Measurements from ENCODE around the gene ALDH1A2. TPM values are rescaled to one million over a fixed set of nuclear protein-coding genes. Genes with fewer than 3 reads are reported as not detected.

ALDH1A2 gene
- total RNA-seq, 1 donor from 2014 or later = 14.0 TPM

- Histone ChIP-seq H3K4me1 (no peaks in the 10 kb centered on the region), H3K36me3 (no peaks in the 10 kb centered on the region), H3K9me3 (replicated peaks) (no peaks in the 10 kb centered on the region), H3K27me3 (ENCODE audit: low read depth) (peaks cover 18% of the 10 kb centered on the region), H3K27ac (replicated peaks) (no peak overlapping the region), H3K4me3 (no peak overlapping the region)
- intact Hi-C loops (cut with micrococcal nuclease) = no loop called here
- no peak for DNase-seq
- no peak for TF ChIP-seq CTCF (IDR thresholded peaks at IDR 0.05; ENCODE audit: borderline replicate concordance)
These were observed 48.8 kb downstream of the ALDH1A2 start for GRCh38 chr15:58016581-58017175.

GRCh38 chr15:58015565-58015964, 49.9 kb downstream of the ALDH1A2 start:
- Histone ChIP-seq H3K4me1 (no peaks in the 10 kb centered on the region), H3K27me3 (ENCODE audit: low read depth) (peaks cover 18% of the 10 kb centered on the region), H3K27ac (replicated peaks) (no peak overlapping the region), H3K9me3 (replicated peaks) (no peaks in the 10 kb centered on the region), H3K4me3 (no peak overlapping the region), H3K36me3 (no peaks in the 10 kb centered on the region)
- intact Hi-C loops (cut with micrococcal nuclease) = no loop called here
- TF ChIP-seq CTCF (IDR thresholded peaks at IDR 0.05; ENCODE audit: borderline replicate concordance) = no peak
- DNase-seq = no peak

GRCh38 chr15:58014470-58014869, 51.0 kb downstream of the ALDH1A2 start:
- H3K27ac ChIP-seq (replicated peaks) = no peak overlapping the region
- H3K27me3 ChIP-seq (ENCODE audit: low read depth) = peaks cover 18% of the 10 kb centered on the region
- no peaks in the 10 kb centered on the region for H3K36me3 ChIP-seq
- no peaks in the 10 kb centered on the region for H3K4me1 ChIP-seq
- no peaks in the 10 kb centered on the region for H3K9me3 ChIP-seq (replicated peaks)
- H3K4me3 ChIP-seq = no peak overlapping the region
- intact Hi-C loops (cut with micrococcal nuclease) = no loop called here
- TF ChIP-seq CTCF (IDR thresholded peaks at IDR 0.05; ENCODE audit: borderline replicate concordance) = no peak
- DNase-seq = no peak

- no peak overlapping the region for H3K27ac ChIP-seq (replicated peaks)
- H3K9me3 ChIP-seq (replicated peaks) = no peaks in the 10 kb centered on the region
- no peaks in the 10 kb centered on the region for H3K4me1 ChIP-seq
- no peak for DNase-seq
- intact Hi-C loops (cut with micrococcal nuclease) = no loop called here
- no peak for TF ChIP-seq CTCF (IDR thresholded peaks at IDR 0.05; ENCODE audit: borderline replicate concordance)
- peaks cover 18% of the 10 kb centered on the region for H3K27me3 ChIP-seq (ENCODE audit: low read depth)
- H3K36me3 ChIP-seq = no peaks in the 10 kb centered on the region
- no peak overlapping the region for H3K4me3 ChIP-seq
These were observed 51.5 kb downstream of the ALDH1A2 start for GRCh38 chr15:58014040-58014439.

GRCh38 chr15:58010983-58011382, 54.5 kb downstream of the ALDH1A2 start:
- Histone ChIP-seq H3K27me3 (ENCODE audit: low read depth) (peaks cover 18% of the 10 kb centered on the region), H3K9me3 (replicated peaks) (peaks cover 14% of the 10 kb centered on the region), H3K4me3 (no peak overlapping the region), H3K4me1 (no peaks in the 10 kb centered on the region), H3K36me3 (peaks cover 8% of the 10 kb centered on the region), H3K27ac (replicated peaks) (no peak overlapping the region)
- no peak for DNase-seq
- no peak for TF ChIP-seq CTCF (IDR thresholded peaks at IDR 0.05; ENCODE audit: borderline replicate concordance)
- intact Hi-C loops (cut with micrococcal nuclease) = no loop called here

All from left ventricle myocardium inferior (tissue), 1 donor.